Heart left ventricle (tissue), 13 donors: Measurements from ENCODE around the gene RNF7.

Source experiments
- POLR2A ChIP-seq, 2 donors: fragments of 450-650 bp; IDR thresholded peaks; one replicate each; pipeline ENCODE4 v1.6.1; 2017; ENCODE audit warnings: antibody characterized with exemption in 2 of 2, mild to moderate bottlenecking in 2 of 2, moderate library complexity in 2 of 2
- TF ChIP-seq, protein P1 (sequence below), 12 donors: fragments of 200-600 bp; sonication (generic) in 4 of 12; IDR thresholded peaks; one replicate each; pipeline versions ENCODE4 v1.5.0 to v1.8.0; 2018 to 2022; ENCODE audit warnings: antibody characterized with exemption in 12 of 12, mild to moderate bottlenecking in 5 of 12
- donor health status: ischemic (EF 13 %, LVEDD 7.1; RV severe dilation, severe dysfunction).
- donor health status: DM: no; HTN: yes; CAD: no.
- donor health status: DM: no; HTN: no; CAD: no.
- donor health status: ischemic (EF 25% LVEDD 6.9; RV normal size, moderate dysfunction).
- donor health status: ischemic (EF 25% LVEDD 5.7; RV mildly dilated, moderate dysfunction).
- donor health status: ischemic (EF 35%, LVEDD 5.7; RV mildly dilated, moderate dysfunction).
- donor health status: nonischemic (EF 11% LVEDD 7.7; RV severe dilation, severe dysfunction).
- donor health status: DM: yes; HTN: yes; CAD: no.
- donor health status: PGD.
- donor health status: ischemic (EF 29% LVEDD 5.4; RV normal size, mild dysfunction).
- donor health status: nonischemic (EF 23%, LVEDD 6.1; RV moderate dilation, normal function).

DNA sequence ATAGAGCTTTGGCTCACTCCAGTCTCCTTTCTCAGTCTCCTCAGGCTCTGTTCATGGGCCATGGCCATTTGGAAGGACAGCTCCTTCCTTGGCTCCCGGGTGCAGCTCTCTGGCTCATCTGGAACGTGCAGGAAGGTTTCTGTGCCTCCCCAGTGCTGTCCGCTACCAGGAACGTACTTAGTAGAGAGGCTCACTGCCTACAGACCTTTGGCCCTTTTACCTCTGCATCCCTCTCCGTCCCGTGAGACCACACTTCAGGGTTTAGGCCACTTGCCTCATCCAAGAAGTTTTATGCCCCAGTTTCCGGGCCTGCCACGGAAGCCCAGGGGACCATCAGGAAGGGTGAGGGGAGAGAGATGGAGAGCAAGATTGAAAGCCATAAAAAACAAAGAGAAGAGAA, 46.0 kb downstream of the RNF7 start:
- TF ChIP-seq, protein P1, sequence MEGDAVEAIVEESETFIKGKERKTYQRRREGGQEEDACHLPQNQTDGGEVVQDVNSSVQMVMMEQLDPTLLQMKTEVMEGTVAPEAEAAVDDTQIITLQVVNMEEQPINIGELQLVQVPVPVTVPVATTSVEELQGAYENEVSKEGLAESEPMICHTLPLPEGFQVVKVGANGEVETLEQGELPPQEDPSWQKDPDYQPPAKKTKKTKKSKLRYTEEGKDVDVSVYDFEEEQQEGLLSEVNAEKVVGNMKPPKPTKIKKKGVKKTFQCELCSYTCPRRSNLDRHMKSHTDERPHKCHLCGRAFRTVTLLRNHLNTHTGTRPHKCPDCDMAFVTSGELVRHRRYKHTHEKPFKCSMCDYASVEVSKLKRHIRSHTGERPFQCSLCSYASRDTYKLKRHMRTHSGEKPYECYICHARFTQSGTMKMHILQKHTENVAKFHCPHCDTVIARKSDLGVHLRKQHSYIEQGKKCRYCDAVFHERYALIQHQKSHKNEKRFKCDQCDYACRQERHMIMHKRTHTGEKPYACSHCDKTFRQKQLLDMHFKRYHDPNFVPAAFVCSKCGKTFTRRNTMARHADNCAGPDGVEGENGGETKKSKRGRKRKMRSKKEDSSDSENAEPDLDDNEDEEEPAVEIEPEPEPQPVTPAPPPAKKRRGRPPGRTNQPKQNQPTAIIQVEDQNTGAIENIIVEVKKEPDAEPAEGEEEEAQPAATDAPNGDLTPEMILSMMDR (IDR thresholded peaks at IDR 0.05) = no peak
- no peak for TF ChIP-seq POLR2A (IDR thresholded peaks at IDR 0.05)
